HG02798 (cell line): ENCODE measurements around the gene YWHAQ.
"Not testable (repeated sequence)": the region's sequence is repeated elsewhere in the genome, so short reads cannot be mapped to it uniquely, and the experiment has no call there.

ENCODE experiments used
- ATAC-seq: cut with Tn5 transposase; IDR thresholded peaks from one replicate; pipeline ENCODE4 v1.9.1; 2021; ENCODE audit warnings: mild to moderate bottlenecking; ENCODE audit not compliant: unreplicated experiment, poor library complexity

YWHAQ gene

GRCh38 chr2:9637330-9637729 lies 6.5 kb upstream of the YWHAQ start:
- ATAC-seq, result no peak

GRCh38 chr2:9634133-9634532 lies 3.3 kb upstream of the YWHAQ start:
- ATAC-seq, result no peak

DNA sequence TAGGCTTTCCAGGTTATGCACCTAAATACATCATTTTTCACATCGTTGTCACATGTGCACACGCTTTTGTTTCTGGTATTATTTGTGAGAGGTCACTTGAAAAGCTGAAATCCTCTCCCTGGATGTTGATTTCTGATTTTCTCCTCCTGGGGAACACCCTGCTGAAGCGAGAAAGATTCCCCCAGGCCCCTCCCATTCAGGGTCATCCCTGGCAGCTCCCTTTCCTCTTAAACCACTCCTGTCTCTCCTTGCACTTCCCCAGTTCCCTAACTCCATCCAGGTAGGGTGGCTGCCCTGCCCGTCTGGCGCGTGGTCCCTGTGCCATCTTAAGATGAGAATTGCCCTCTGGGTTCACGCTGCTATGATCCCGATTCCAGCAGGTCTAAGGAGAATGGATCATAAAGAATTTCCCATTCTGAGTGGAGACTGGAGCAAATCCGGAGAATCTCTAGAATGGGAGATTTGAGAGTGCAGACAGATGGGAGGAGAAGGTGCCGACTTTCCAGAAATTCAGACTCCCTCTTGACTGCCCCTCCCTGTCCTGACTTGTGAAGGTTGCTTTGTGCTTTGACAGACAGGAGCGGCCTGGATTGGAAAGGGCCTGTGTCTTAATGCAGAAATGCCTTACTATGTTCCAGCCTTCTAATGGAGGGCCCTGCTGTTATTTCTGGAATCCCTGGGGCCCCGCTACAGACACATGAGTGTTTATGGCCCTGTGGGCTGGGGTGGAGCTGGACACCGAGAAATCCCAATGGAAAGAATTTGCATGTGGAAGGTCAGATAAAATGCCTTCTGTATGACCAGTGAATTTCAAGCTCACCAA lies 1.3 kb upstream of the YWHAQ start:
- ATAC-seq, result no peak

DNA sequence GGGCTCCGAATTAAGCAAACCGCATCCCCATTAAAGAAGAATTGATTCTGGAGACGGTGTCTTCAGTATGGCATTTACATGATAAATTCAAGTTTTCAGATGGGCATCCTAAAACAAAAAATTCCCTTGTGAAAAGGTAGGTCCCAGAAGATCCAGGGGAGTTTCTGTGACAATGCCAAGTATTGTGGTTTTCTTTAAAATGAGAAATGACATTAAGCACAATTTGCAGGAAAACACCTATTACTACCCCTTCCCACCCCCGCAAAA lies 689 bp upstream of the YWHAQ start:
- ATAC-seq, result no peak

GRCh38 chr2:9630117-9630735 lies 571 bp downstream of the YWHAQ start:
- peak; percentile 54 for ATAC-seq

DNA sequence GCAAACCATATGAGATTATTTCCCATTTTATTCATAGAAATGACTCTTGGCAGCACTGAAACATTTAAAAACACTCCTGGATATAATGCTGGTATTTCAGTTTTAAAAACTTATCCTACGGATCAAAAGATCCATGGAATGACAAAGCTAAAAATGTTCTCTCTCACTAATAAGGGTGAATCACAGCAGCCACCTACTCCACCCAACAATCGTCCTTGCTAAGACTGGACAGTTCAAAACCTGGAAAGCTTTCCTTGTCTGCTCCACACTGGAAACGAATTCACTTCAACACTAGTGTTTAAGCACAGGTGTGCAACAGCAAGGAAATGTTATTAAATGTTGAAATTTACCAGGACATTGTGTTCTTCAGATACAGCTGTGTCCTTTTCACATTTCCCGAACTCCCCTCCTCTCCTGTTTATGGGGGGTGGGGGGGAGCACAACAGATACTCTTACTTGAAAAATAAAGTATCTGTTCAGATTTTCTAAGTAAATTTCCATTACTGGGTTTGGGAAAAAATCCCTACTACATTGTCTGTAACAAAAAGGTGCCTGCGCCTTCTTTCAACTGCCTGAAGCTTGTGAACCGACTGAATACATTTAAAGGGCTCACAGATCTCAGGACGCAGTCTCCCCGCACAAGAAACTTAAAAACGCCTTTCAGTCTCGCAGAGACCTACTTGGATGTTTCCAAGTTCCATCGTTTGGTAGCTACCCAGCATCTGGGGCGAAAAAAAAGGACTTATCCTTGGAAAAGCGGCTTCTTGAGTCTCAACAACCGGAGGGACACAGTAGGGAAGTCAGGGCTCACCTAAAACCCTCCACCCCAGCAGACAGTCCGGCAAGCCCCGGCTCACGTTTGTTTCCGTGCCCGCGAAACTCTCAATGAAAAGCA lies 1.3 kb downstream of the YWHAQ start:
- no peak for ATAC-seq

- ATAC-seq, result no peak
Measured at GRCh38 chr2:9627310-9627709, 3.5 kb downstream of the YWHAQ start.

- no peak for ATAC-seq
Measured at GRCh38 chr2:9623151-9623550, 7.6 kb downstream of the YWHAQ start.

GRCh38 chr2:9621655-9622054 lies 9.1 kb downstream of the YWHAQ start:
- ATAC-seq, result not testable (repeated sequence)

DNA sequence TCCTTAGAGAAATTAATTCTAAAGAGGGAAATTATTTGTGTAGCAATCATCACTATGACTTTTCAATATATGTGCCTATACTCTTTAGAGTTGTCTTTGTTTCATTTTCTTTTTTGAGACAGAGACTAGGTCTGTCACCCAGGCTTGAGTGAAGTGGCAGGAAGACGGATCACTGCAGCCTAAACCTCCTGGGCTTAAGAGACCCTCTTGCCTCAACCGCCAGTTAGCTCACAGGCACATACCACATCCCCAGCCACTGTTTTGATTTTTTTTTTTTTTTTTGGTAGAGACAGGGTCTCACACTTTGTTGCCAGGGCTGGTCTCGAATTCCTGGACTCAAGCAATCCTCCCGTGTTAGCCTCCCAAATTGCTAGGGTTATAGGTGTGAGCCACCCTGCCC lies 12.4 kb downstream of the YWHAQ start:
- ATAC-seq, result no peak

- ATAC-seq, result no peak
Measured at GRCh38 chr2:9617749-9618148, 13.0 kb downstream of the YWHAQ start.

DNA sequence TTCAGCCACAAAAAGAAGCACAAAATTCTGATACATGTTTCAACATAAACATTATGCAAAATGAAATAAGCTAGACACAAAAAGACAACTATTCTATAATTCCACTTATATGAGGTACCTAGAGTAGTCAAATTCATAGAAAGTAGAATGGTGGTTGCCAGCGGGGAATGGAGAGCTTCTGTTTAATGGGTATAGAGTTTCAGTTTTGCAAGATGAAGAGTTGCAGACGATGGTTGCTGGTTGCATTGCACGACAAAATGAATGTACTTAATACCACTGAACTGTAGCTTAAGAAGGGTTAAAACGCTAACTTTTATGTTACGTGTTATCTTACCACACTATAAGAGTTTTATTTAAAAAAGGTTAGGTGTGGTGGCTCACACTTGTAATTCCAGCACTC lies 13.5 kb downstream of the YWHAQ start:
- no peak for ATAC-seq

DNA sequence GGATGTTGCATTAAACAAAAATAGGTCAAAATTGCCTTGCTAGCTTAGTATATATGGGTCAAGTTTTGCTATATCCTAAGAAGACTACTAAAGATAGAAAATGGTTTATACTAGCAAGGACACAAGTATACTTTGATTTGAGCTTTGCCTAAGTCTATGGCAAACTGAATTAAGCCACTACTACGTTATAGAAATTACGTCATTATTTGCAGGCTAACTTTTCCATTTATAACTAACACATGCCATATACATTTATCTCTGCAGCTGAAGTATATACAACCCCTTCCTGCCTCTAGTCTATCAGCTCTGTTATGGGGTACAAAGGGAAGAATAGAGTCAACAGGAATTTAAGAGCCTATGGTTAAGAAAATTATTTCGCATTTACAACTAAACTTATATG lies 16.2 kb downstream of the YWHAQ start:
- no peak for ATAC-seq

- no peak for ATAC-seq
Measured at GRCh38 chr2:9613291-9613690, 17.5 kb downstream of the YWHAQ start.

- not testable (repeated sequence) for ATAC-seq
Measured at GRCh38 chr2:9611549-9611912, 19.3 kb downstream of the YWHAQ start.

GRCh38 chr2:9610781-9611548 lies 19.8 kb downstream of the YWHAQ start:
- ATAC-seq, result no peak

GRCh38 chr2:9608491-9608890 lies 22.3 kb downstream of the YWHAQ start:
- not testable (repeated sequence) for ATAC-seq

GRCh38 chr2:9602412-9602811 lies 28.4 kb downstream of the YWHAQ start:
- no peak for ATAC-seq

GRCh38 chr2:9601397-9601796 lies 29.4 kb downstream of the YWHAQ start:
- no peak for ATAC-seq

DNA sequence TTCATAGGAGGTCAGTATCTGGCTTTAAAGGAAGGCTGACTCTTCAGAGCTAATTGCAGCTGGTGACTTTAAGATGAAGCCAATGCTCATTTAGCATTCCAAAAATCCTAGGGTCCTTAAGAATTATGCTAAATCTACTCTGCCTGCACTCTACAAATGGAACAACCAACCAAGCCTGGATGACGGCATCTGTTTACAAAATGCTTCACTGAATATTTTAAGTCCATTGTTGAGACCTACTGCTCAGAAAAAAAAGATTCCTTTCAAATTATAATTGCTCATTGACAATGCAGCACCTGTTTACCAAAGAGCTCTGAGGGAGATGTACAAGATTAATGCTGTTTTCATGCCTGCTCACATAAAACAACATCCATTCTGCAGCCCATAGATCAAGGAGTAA lies 31.4 kb downstream of the YWHAQ start:
- no peak for ATAC-seq
